ENCODE results near the gene CYP2E1.

- TF ChIP-seq POLR2A (IDR thresholded peaks at IDR 0.05; ENCODE audit: extremely low read depth, insufficient read length) (no peak), CTCF (IDR thresholded peaks at IDR 0.05; ENCODE audit: low read depth, low read length) (no peak), MAX (IDR thresholded peaks at IDR 0.05; ENCODE audit: low read depth, low read length) (no peak)
These were observed 42.3 kb upstream of the CYP2E1 start for GRCh38 chr10:133484818-133485217.
